GM18909 (cell line): ENCODE data around the gene NHEJ1.

Source experiments
- ATAC-seq: cut with Tn5 transposase; IDR thresholded peaks from one replicate; pipeline ENCODE4 v1.9.1; 2021; ENCODE audit warnings: mild to moderate bottlenecking; ENCODE audit not compliant: unreplicated experiment, poor library complexity

Gene NHEJ1

GRCh38 chr2:219183151-219183772 is 22.6 kb upstream of the NHEJ1 start:
- ATAC-seq: no peak

GRCh38 chr2:219182331-219183150 is 21.9 kb upstream of the NHEJ1 start:
- ATAC-seq: no peak

- ATAC-seq: no peak
Measured at GRCh38 chr2:219181531-219181930, 20.9 kb upstream of the NHEJ1 start.

- ATAC-seq: no peak
Measured at GRCh38 chr2:219180961-219181360, 20.3 kb upstream of the NHEJ1 start.

- ATAC-seq: no peak
Measured at GRCh38 chr2:219179601-219180465, 19.2 kb upstream of the NHEJ1 start.

- ATAC-seq: peak; percentile 16
Measured at GRCh38 chr2:219178377-219179175, 18.0 kb upstream of the NHEJ1 start.

GRCh38 chr2:219177552-219178376 is 17.1 kb upstream of the NHEJ1 start, which contains the start of gene RETREG2:
RETREG2 (plus strand) TSS chr2:219178275; CDS start chr2:219178353, 78 bp downstream.
- ATAC-seq: peak; percentile 51

- peak; percentile 65 for ATAC-seq
Measured at GRCh38 chr2:219176818-219177551, 16.4 kb upstream of the NHEJ1 start, which contains the start of gene CNPPD1. CNPPD1 (minus strand) TSS chr2:219176925; CDS start chr2:219176828, 97 bp downstream.

GRCh38 chr2:219175928-219176817 is 15.6 kb upstream of the NHEJ1 start:
- ATAC-seq: peak; percentile 32

- no peak for ATAC-seq
Measured at GRCh38 chr2:219175486-219175885, 14.9 kb upstream of the NHEJ1 start.

- no peak for ATAC-seq
Measured at GRCh38 chr2:219174801-219175200, 14.2 kb upstream of the NHEJ1 start.

GRCh38 chr2:219174146-219174545 is 13.5 kb upstream of the NHEJ1 start:
- ATAC-seq: no peak

- ATAC-seq: no peak
Measured at GRCh38 chr2:219173176-219173575, 12.6 kb upstream of the NHEJ1 start.

- ATAC-seq: no peak
Measured at GRCh38 chr2:219172231-219173154, 11.9 kb upstream of the NHEJ1 start.

- no peak for ATAC-seq
Measured at GRCh38 chr2:219171231-219171651, 10.6 kb upstream of the NHEJ1 start.

- no peak for ATAC-seq
Measured at GRCh38 chr2:219169930-219170654, 9.5 kb upstream of the NHEJ1 start, which contains the start of gene SLC23A3. SLC23A3 (minus strand) TSS chr2:219170029; CDS start chr2:219169984, 45 bp downstream.
